GM21515 (cell line): ENCODE results near the gene USP14.
"Not testable (repeated sequence)": the region's sequence is repeated elsewhere in the genome, so short reads cannot be mapped to it uniquely, and the experiment has no call there.

Source experiments
- ATAC-seq: cut with Tn5 transposase; IDR thresholded peaks from one replicate; pipeline ENCODE4 v1.9.1; 2021; ENCODE audit not compliant: unreplicated experiment

The USP14 gene

DNA sequence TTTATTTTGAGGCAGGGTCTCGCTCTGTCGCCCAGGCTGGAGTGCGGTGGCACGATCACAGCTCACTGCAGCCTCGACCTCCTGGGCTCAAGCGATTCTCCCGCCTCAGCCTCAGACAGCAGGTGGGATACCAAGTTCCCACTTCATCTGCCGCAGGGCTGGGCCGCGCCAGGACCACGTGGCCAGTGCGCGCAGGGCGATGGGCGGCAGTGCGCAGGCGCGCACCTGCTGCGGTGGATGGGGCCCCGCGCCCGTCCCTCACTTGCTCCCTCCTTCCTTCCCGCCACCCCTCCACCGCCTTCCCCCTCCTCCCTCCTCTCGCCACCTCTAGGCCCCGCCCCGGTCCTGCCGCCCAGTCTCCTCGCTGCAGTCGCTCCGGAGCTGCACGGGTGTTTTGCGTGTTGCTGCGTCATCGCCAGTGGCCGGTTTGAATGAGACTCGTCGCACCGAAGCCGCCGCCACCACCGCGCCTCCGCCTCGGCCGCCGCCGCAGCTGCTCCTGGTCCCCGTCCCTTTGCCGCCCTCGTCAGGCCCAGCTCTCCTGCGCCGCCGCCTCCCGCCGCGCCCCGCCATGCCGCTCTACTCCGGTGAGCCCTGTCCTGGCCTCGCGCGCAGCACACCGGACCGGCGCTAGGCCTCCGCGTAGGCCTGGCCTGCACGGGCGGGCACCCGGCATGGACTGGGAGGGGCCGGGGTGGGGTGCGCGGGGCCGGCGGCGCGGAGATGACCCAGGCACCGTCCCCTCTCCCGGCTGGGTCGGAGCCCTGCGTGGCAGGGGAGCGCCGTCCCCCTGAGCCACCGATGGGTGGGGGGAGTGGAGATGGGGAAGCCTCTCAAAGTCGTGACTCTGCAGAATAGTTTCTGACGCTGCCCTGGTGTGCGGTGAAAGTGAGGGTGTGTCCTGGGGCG, at the start of gene USP14:
TSS of gene USP14 (plus strand) at position 430 of the 909 bp plus-strand sequence. CDS start at position 572, 142 bp downstream.
- ATAC-seq, result peak; percentile 86

DNA sequence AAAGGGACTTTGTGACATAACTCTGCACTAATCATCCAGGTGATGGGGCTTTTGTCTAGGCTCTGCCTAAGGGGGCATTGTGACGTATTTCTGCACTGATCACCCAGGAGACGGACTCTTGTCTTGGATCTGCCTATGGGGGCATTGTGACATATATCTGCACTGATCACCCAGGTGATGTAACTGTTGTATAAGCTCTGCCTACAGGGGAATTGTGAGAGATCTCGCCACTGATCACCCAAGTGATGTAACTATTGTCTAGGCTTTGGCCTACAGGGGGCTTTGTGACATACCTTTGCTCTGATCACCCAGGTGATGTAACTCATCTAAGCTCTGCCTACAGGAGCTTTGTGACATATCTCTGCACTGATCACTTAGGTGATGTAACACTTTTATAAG, 49.7 kb upstream of the USP14 start:
- peak; percentile 9 for ATAC-seq

DNA sequence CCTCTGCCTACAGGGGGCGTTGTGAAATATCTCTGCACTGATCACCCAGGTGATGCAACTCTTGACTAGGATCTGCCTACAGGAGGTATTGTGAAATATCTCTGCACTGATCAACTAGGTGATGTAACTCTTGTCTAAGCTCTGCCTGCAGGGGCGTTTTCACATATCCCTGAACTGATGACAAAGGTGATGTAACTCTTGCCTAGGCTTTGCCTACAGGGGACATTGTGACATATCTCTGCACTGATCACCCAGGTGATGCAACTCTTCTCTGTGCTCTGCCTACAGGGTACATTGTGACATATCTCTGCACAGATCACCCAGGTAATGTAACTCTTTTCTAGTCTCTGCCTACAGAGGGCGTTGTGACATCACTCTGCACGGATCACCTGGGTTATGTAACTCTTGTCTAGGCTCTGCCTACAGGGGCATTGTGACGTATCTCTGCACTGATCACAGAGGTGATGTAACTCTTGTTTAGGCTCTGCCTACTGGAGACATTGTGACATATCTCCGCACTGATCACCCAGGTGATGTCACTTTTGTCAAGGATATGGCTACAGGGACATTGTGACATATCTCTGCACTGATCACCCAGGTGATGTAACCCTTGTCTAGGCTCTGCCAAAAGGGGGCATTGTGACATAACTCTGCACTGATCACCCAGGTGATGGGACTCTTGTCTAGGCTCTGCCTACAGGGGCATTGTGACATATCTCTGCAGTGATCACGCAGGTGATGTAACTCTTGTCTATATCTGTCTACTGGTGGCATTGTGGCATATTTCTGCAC, 49.0 kb upstream of the USP14 start:
- not testable (repeated sequence) for ATAC-seq

DNA sequence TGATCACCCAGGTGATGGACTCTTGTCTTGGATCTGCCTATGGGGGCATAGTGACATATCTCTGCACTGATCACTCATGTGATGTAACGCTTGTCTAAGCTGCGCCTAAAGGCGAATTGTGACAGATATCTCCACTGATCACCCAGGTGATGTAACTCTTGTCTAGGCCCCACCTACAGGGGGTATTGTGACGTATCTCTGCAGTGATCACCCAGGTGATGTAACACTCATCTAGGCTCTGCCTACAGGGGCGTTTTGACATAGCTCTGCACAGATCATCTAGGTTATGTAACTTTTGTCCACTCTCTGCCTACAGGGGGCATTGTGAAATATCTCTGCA, 48.5 kb upstream of the USP14 start:
- not testable (repeated sequence) for ATAC-seq

DNA sequence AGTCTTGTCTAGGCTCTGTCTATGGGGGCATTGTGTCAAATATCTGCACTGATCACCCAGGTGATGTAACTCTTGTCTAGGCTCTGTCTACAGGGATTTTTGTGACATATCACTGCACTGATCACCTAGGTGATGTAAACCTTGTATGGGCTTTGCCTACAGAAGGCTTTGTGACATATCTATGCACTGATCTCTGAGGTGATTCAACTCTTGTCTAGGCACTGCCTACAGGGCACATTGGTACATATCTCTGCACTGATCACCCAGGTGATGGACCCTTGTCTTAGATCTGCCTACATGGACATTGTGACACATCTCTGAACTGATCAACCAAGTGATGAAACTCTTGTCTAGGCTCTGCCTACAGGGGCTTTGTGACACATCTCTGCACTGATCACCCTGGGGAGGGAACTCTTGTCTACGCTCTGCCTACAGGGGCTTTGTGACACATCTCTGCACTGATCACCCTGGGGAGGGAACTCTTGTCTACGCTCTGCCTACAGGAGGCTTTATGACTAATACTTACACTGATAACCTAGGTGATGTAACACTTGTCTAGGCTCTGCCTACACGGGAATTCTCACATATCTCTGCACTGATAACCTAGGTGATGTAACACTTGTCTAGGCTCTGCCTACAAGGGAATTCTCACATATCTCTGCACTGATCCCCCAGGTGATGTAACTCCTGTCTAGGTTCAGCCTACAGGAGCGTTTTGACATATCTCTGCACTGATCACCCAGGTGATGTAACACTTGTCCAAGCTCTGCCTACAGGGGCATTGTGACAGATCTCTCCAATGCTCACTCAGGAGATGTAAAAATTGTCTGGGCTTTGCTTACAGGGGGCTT, 47.8 kb upstream of the USP14 start:
- not testable (repeated sequence) for ATAC-seq

DNA sequence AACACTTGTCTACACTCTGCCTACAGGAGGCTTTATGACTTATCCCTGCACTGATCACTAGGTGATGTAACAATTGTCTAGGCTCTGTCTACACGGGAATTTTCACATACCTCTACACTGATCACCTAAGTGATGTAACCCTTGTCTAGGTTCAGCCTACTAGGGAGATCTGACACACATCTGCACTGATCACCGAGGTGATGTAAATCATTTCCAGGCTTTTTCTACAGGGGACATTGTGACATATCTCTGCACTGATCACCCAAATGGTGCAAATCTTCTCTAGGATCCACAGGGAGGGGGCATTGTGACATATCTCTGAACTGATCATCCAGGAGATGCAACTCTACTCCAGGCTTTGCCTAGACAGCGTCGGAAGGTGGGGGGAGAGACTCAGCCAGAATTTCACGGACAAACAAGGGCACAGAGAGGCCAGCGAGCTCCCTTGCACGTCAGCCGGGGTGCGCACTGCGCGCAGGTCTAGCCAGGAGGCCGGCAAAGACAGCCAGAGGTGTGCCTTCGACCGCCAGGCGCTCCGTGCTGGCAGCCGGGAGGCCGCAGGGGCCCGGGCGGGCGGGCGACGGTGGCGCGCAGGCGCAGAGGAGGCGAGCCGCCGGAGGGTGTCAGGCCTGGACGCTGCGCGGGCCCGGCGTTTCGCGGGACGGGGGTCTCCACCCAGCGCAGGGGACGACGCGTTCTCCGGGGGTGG, 46.9 kb upstream of the USP14 start:
- no peak for ATAC-seq

DNA sequence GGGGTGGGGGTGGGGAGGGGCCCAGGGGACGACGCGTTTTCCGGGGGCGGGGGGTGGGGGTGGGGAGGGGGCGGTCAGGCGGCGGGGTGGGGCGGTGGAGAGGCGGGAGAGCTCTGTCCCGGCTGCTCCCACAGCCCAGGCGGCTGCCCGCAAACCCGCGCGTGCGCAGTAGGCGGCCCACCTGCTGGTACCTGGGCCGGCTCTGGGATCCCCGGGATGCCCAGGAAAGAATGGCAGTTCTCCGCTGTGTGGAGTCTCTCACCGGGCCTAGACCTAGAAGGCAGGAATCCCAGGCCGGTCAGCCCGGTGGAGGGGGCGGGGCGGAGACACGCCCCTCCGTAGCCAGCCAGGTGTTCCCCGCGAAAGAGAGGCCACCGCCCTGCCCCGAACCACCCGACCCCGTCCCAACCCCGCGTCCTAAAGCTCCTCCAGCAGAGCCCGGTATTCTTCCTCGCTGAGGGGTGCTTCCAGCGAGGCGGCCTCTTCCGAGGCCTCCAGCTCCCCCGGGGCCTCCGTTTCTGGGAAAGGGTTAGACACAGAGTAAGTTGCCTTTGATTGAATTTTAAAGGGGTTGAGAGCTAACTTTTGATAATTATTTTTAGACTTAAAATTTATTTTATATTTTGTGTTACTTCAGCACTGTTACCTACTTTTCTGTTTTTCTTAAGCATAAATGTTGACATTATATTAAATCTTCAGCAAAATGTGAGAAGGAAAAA, 46.2 kb upstream of the USP14 start:
- ATAC-seq, result not testable (repeated sequence)

DNA sequence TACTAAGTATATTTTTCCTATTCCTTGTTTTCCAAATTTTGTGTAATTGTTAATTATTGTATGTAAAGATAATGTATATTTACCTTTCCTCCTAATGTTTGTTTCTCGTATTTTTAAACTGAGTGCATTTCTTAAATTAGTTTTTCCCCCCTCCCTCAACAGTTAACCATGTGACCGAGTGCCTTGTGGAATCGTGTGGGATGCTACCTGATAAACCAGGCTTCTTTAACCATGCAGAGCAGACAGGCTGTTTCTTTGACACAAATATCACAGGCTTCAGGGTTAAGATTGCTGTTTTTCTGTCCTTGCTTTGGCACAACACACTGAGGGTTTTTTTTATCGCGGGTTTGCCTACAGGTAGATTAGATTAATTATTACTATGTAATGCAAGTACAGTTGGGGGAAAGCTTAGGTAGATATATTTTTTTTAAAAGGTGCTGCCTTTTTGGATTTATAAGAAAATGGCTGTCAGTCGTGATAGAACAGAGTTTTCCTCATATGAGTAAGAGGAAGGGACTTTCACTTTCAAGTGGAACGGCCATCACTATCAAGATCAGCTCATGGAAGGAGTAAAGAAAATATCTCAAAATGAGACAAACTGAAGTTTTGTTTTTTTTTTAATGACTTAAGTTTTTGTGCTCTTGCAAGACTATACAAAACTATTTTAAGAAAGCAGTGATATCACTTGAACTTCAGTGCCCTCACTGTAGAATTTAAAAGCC, 37.7 kb upstream of the USP14 start:
- ATAC-seq, result not testable (repeated sequence)

DNA sequence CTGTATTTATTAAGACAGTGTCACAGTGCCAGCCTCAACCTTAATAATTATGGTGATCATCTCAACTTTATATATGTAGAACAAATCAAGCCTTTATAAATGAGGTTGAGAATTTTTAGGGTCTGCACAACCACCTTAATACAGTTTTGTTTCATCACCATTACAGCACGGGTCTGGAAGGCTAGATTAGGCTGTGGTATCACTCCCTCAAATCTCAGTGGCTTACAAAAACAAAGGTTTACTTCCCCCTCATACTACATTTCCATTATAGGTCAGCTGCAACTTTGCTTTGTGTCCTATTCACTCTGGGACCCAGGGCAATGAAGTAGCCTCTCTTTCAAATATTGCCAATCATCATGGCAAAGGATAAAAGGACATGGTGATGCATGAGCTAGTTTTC, 23.3 kb upstream of the USP14 start:
- ATAC-seq, result no peak

DNA sequence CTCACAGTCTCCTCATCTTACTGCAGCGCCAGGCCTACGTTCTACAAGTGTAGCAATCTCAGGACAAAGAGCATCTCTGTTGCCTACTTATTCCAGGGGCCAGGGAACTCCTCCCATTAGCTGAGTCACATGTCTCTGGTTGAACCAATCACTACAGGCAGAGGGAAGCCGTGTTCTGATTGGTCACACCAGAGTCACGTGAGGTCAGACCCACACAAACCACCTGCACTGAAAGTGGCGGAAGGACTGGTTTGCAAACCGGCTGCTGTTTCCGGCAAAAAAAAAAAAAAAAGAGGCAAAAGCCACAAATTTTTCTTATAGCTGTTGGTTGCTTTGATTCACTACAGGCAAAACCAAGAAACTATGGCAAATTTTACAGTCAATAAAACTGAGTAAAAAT, 21.9 kb upstream of the USP14 start:
- no peak for ATAC-seq

DNA sequence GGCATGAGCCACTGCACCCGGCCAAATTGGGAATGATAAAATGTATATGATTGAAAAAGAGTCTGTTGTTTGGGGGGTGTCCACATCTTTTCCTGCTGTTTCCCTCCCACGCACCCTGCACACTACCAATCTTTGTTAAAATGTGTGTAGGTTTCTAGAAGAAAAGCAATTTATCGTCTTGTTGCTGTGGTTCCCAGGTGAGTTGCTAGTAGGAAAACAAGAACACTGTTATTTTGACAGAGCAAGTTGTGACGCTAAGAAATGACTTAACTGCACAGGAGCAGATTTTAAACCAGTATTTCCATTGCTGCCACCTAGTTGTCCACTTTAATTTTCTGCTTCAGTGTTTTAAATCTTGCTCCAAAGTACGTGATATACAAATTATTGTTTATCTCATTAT, 21.0 kb upstream of the USP14 start:
- ATAC-seq, result no peak

DNA sequence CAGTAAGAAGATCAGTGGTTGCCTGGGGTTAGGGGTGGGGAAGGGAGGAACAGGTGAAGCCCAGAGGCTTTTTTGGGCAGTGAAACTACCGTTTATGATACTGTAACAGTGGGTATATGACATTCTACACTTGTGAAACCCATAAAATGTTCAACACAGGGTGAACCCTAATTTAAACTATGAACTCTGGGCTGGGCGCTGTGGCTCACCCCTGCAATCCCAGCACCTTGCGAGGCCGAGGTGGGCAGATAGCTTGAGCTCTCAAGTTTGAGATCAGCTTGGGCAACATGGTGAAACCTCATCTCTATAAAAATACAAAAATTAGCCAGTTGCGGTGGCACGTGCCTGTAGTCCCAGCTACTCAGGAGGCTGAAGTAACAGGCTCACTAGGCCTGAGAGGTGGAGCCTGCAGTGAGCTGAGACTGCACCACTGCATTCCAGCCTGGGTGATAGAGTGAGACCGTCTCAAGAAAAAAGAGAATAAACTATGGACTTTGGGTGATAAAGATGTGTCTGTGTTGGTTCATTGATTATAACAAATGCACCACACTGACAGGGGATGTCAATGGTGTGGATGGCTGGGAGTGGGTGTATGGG, 17.6 kb upstream of the USP14 start:
- no peak for ATAC-seq

DNA sequence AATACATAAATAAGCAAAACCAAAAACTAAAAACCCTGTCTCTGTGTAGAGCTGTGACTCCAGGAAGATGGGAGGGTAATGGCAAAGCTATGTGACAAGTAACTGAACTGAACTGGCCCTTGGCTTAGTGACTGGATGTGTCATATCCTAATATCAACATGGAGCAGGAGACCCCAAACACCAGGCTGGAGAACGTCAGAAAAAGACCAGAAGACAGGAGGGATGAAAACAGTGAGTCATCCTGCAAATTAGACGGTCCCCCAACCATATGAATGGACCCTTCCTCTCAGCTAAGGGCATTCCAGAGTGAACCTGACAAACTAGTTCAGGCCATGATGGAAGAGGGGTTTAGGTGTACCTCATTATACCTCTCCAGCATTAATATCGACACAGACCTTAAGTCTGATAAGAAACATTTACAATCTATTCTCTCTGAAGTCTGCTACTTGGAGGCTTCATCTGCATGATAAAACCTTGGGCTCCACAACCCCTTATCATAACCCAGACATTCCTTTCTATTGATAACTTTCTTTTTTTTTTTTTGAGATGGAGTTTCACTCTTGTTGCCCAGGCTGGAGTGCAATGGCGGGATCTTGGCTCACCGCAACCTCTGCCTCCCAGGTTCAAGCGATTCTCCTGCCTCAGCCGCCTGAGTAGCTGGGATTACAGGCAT, 15.6 kb upstream of the USP14 start:
- not testable (repeated sequence) for ATAC-seq

DNA sequence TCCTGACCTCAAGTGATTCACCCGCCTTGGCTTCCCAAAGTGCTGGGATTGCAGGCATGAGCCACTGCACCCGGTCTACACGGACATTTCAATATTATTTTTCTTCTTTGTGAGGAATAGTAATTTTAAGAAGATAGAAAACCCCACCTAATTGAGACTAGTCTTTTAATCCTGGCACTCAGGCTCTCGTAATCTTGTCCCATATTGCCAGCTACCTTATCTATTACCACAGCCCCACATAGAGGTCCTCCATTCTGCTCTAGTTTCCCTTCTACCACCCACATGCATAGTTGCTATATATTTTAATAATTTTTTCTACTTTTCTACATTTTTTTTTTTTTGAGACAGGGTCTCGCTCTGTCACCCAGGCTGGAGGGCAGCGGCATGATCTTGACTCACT, 9.5 kb upstream of the USP14 start:
- ATAC-seq, result no peak

DNA sequence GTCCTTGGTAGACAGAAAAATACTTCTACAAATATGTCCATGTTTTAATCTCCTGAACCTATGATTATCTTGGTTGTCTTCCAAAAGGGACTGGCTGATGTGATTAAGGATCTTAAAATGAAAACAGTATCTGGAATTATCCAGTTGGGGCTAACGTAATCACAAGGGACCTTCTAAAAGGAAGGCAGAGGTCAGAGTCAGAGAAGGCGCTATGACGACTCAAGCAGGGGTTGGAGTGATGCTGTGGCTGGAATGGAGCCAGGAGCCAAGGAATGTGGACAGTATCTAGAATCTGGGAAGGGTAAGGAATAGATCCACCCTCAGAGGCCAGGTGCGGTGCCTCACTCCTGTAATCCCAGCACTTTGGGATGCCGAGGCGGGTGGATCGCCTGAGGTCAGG, 4.2 kb upstream of the USP14 start:
- no peak for ATAC-seq

DNA sequence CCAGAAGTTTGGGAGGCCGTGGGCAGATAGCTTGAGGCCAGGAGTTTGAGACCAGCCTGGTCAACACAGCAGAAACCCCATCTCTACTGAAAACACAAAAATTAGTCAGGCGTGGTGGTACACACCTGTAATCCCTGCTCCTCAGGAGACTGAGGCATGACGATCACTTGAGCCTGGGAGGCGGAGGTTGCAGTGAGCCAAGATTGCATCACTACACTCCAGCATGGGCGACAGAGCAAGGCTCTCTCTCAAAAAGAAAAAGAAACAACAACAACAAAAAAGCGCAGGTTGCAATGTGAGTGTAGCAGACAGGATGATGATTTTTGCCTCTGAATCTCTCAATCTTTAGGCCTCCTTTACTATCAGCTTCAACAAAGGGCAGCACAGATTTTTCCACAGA, 2.7 kb upstream of the USP14 start:
- no peak for ATAC-seq

DNA sequence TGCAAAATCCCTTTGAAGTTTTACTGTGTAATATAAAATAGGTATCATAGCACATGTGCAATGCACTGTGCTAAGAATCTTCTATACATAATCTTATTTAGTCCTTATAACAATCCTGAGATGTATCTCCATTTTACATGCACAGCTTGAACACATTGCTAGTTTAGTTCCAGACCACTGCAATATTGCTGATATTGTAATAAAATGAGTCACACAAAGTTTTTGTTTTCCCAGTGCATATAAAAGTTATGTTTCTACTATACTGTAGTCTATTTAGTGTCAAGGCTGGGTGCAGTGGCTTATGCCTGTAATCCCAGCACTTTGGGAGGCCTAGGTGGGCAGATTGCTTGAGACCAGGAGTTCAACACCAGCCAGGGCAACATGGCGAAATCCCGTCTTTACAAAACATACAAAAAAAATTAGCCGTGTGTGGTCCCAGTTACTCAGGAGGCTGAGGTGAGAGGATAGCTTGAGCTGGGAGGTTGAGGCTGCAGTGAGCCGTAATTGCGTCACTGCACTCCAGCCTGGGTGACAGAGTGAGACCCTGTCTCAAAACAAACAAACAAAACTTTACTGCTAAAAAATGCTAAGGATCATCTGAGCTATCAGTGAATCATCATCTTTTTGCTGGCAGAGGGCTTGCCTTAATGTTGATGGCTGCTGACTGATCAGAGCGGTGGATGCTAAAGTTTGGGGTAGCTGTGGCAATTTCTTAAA, 1.7 kb upstream of the USP14 start:
- no peak for ATAC-seq
